Gastroesophageal sphincter (tissue), 4 donors: ENCODE measurements around the gene PEX5. TPM values are rescaled to one million over a fixed set of nuclear protein-coding genes. Genes with fewer than 3 reads are reported as not detected.

Experiments
- ATAC-seq: fragments of 150-250 bp; one replicate; pipeline ENCODE4 v1.9.1; 2016; ENCODE audit warnings: mild to moderate bottlenecking, moderate library complexity
- H3K27ac ChIP-seq, 4 donors: fragments of 200-600 bp; sonication (generic) in 3 of 4; 1 replicate in 3 of 4; 2 replicates in 1 of 4; pipeline ENCODE4 v1.5.1; 2016 to 2019
- H3K27me3 ChIP-seq: fragments of 200-600 bp; sonication (generic); one replicate; pipeline ENCODE4 v1.5.1; 2019
- H3K36me3 ChIP-seq, 2 donors: fragments of 200-600 bp; sonication (generic); one replicate each; pipeline ENCODE4 v1.5.1; 2019; ENCODE audit warnings: control low read depth in 1 of 2
- H3K4me1 ChIP-seq, 3 donors: fragments of 200-600 bp; sonication (generic); 1 replicate in 2 of 3; 2 replicates in 1 of 3; pipeline ENCODE4 v1.5.1; 2016 to 2019; ENCODE audit warnings: control low read depth in 2 of 3
- H3K4me3 ChIP-seq, 2 donors: fragments of 200-600 bp; sonication (generic); one replicate each; pipeline ENCODE4 v1.5.1; 2019; ENCODE audit warnings: mild to moderate bottlenecking in 1 of 2, moderate library complexity in 1 of 2
- H3K9me3 ChIP-seq, 3 donors: fragments of 200-600 bp; sonication (generic); one replicate each; pipeline ENCODE4 v1.5.1; 2017 to 2019; ENCODE audit warnings: control low read depth in 2 of 3
- EP300 ChIP-seq: sonication (generic); formaldehyde crosslinking; IDR thresholded peaks from one replicate; pipeline ENCODE4 v1.6.1; 2017; ENCODE audit warnings: antibody characterized with exemption, mild to moderate bottlenecking
- POLR2A ChIP-seq, 2 donors: fragments of 450-650 bp; IDR thresholded peaks; one replicate each; pipeline ENCODE4 v1.6.1; 2017; ENCODE audit warnings: antibody characterized with exemption in 2 of 2, mild to moderate bottlenecking in 2 of 2, moderate library complexity in 1 of 2
- POLR2AphosphoS5 ChIP-seq: sonication (generic); formaldehyde crosslinking; IDR thresholded peaks from one replicate; pipeline ENCODE4 v1.6.1; 2017; ENCODE audit warnings: antibody characterized with exemption
- WGBS, 2 donors: methylation state at CpG; one replicate each; pipeline ENCODE4 v1.1.5; 2018; ENCODE audit warnings: low coverage in 1 of 2; 5-methylcytosine and 5-hydroxymethylcytosine counted together
- total RNA-seq, 4 donors: library from RNA; depleted of rRNA; stranded (reverse); fragments of >200 nt; gene quantifications; one replicate each; pipeline ENCODE4 v1.1.0, GENCODE V29; 2016
- TF ChIP-seq, protein P1 (sequence below), 4 experiments: fragments of 200-600 bp in 2 of 4; fragments of 450-650 bp in 2 of 4; sonication (generic) in 1 of 4; IDR thresholded peaks; one replicate each; pipeline ENCODE4 v1.5.1; 2017 to 2019; ENCODE audit warnings: antibody characterized with exemption in 4 of 4, mild to moderate bottlenecking in 2 of 4, moderate library complexity in 2 of 4

Gene PEX5
- total RNA-seq, 4 donors from 2014 or later, result 36.8 to 53.2 (median 47.4) TPM

GRCh38 chr12:7150841-7151240 is 38.6 kb upstream of the PEX5 start:
- Histone ChIP-seq H3K27me3 (no peaks in the 10 kb centered on the region), H3K9me3 (no peaks in the 10 kb centered on the region), H3K4me1 (no peaks in the 10 kb centered on the region), H3K4me3 (no peak overlapping the region), H3K36me3 (peaks cover 0 to 93% of the 10 kb centered on the region in 2 donors), H3K27ac (no peak overlapping the region)
- no peak for TF ChIP-seq POLR2A (IDR thresholded peaks at IDR 0.05)
- TF ChIP-seq EP300, result no peak
- TF ChIP-seq, protein P1, sequence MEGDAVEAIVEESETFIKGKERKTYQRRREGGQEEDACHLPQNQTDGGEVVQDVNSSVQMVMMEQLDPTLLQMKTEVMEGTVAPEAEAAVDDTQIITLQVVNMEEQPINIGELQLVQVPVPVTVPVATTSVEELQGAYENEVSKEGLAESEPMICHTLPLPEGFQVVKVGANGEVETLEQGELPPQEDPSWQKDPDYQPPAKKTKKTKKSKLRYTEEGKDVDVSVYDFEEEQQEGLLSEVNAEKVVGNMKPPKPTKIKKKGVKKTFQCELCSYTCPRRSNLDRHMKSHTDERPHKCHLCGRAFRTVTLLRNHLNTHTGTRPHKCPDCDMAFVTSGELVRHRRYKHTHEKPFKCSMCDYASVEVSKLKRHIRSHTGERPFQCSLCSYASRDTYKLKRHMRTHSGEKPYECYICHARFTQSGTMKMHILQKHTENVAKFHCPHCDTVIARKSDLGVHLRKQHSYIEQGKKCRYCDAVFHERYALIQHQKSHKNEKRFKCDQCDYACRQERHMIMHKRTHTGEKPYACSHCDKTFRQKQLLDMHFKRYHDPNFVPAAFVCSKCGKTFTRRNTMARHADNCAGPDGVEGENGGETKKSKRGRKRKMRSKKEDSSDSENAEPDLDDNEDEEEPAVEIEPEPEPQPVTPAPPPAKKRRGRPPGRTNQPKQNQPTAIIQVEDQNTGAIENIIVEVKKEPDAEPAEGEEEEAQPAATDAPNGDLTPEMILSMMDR (IDR thresholded peaks at IDR 0.05), result no peak
- 96 to 100% methylated on average over 1 to 4 of the region's 6 CpGs for WGBS, 2 donors
- no peak for ATAC-seq

DNA sequence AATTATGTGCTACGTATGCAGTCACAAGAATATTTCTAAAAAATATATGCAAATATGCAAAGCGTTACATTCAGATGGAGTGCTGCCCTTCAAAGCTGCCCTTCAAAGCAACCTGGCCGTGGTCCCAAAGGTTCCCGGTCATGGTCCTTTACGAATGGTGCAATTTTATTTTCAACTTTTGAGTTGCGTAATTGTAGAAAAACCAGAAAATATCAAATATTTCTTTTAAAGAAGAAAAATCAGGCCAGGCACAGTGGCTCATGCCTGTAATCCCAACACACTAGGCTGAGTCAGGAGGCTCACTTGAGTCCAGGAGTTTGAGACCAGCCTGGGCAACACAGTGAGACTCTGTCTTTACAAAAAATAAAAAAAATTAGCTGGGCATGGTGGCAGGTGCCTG is 38.0 kb upstream of the PEX5 start:
- no peak for ATAC-seq
- WGBS, 2 donors, result 92 to 96% methylated on average over 6 of the region's 6 CpGs
- H3K4me1 ChIP-seq, result no peaks in the 10 kb centered on the region
- peaks cover 0 to 94% of the 10 kb centered on the region in 2 donors for H3K36me3 ChIP-seq
- H3K9me3 ChIP-seq, result no peaks in the 10 kb centered on the region
- H3K27me3 ChIP-seq, result no peaks in the 10 kb centered on the region
- no peak overlapping the region for H3K4me3 ChIP-seq
- H3K27ac ChIP-seq, result no peak overlapping the region
- TF ChIP-seq, protein P1 (IDR thresholded peaks at IDR 0.05), result no peak
- no peak for TF ChIP-seq POLR2AphosphoS5
- TF ChIP-seq POLR2A (IDR thresholded peaks at IDR 0.05), result no peak
- TF ChIP-seq EP300, result no peak

DNA sequence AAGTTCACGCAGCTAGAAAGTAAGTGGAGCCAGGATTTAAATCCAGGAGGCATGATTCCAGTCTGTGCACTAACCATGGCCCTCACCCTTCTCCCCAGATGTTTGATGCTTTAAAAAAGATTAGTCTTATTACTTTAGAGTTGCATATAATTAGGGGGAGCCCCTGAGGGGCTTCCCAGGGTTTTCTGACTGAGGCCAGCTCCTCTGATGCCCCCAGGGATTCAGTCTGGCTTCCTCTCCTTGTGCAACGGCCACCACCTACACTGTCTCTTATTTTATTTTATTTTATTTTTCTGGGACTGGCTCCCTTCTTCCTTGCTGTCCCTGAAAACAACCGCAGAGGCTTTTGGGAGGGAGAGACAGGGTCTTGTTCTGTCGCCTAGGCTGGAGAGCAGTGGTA is 36.7 kb upstream of the PEX5 start:
- WGBS, 2 donors, result 67 to 77% methylated on average over 3 to 4 of the region's 4 CpGs
- H3K27ac ChIP-seq, result no peak overlapping the region
- H3K27me3 ChIP-seq, result no peaks in the 10 kb centered on the region
- no peak for TF ChIP-seq POLR2AphosphoS5
- no peak for TF ChIP-seq EP300
- TF ChIP-seq, protein P1 (IDR thresholded peaks at IDR 0.05), result no peak
- no peak for TF ChIP-seq POLR2A (IDR thresholded peaks at IDR 0.05)
- ATAC-seq, result no peak
- no peak overlapping the region for H3K4me3 ChIP-seq
- peaks cover 0 to 99% of the 10 kb centered on the region in 2 donors for H3K36me3 ChIP-seq
- H3K4me1 ChIP-seq, result no peaks in the 10 kb centered on the region
- no peaks in the 10 kb centered on the region for H3K9me3 ChIP-seq

DNA sequence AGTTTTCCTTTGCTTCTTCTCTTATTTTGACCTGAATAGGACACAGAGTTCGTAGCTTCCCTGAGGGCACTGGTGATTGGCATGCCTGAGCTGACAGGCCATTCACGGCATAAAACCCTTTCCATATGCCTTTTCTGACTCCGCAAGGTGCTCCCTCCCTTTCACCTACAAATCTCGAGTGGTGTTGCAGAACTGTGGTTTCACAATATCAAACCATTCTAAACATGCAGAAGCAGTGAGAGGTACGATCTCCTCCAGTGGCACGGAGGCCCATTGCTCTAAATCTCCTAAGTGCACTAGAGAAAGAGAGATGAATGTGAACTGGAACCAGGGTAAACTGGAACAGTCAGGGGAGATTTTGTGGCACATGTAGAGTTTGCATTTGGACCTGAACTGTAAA is 35.4 kb upstream of the PEX5 start:
- Histone ChIP-seq H3K27me3 (no peaks in the 10 kb centered on the region), H3K36me3 (peaks cover 0 to 94% of the 10 kb centered on the region in 2 donors), H3K9me3 (no peaks in the 10 kb centered on the region), H3K4me1 (no peaks in the 10 kb centered on the region), H3K27ac (no peak overlapping the region), H3K4me3 (no peak overlapping the region)
- TF ChIP-seq EP300, result no peak
- TF ChIP-seq POLR2AphosphoS5, result no peak
- TF ChIP-seq, protein P1 (IDR thresholded peaks at IDR 0.05), result no peak
- no peak for TF ChIP-seq POLR2A (IDR thresholded peaks at IDR 0.05)
- whole genome bisulfite sequencing, 2 donors, result 69 to 80% methylated on average over 1 to 3 of the region's 6 CpGs
- ATAC-seq, result no peak

DNA sequence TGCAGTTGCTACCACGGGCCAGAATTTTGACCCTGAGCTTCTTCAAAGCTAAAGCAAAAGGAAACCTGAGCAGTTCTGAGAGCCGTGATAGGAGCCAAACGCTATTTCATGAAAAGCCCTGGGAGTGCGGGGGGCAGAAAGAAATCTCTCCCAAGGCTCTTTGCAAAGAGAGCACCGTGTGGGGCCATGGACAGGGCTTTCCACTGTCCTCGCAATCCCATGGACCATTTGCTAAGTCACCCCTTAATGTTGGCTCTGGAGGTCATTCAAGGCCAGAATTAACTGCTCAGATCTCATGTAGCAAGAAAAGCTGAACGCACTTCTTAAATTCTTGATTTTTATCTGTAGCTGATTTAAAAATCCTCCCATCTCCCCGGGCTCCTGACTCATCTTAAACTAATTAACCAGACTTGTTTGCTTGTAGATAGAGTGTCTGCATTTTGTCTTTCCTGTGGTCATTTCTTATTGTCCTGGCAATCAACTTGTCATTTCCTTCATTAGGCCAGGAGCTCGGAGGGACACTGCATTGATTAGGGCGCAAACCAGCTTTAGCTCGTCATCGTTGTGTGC is 34.5 kb upstream of the PEX5 start:
- no peak overlapping the region for H3K4me3 ChIP-seq
- ATAC-seq, result no peak
- peaks cover 0 to 84% of the 10 kb centered on the region in 2 donors for H3K36me3 ChIP-seq
- H3K4me1 ChIP-seq, result no peaks in the 10 kb centered on the region
- no peaks in the 10 kb centered on the region for H3K27me3 ChIP-seq
- TF ChIP-seq POLR2A (IDR thresholded peaks at IDR 0.05) (no peak), POLR2AphosphoS5 (no peak), EP300 (no peak)
- TF ChIP-seq, protein P1 (IDR thresholded peaks at IDR 0.05), result no peak
- 79 to 94% methylated on average over 8 to 9 of the region's 12 CpGs for WGBS, 2 donors
- H3K27ac ChIP-seq, result no peak overlapping the region
- no peaks in the 10 kb centered on the region for H3K9me3 ChIP-seq
